Measurements from ENCODE around the gene PGK2.

DNA sequence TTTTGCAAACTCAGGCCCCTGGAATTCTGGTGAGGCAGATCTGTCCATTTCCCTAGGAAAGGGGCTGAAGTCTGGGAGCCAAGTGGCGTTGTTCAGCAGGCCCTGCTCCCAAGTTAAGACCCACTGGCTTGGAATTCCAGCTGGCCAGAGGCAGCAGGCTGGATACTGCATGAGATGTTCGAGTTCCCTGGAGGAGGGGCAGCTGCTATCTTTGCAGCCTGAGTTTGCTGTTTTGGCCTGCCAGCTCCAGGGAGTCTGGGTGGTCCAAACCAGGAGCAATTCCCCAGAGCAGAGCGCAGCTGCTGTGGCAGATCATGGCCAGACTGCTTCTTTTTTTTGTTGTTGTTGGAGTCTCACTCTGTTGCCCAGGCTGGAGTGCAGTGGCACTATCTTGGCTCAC, 18.2 kb upstream of the PGK2 start:
- no peak for TF ChIP-seq POLR2A (IDR thresholded peaks at IDR 0.05)
- TF ChIP-seq, protein P1, sequence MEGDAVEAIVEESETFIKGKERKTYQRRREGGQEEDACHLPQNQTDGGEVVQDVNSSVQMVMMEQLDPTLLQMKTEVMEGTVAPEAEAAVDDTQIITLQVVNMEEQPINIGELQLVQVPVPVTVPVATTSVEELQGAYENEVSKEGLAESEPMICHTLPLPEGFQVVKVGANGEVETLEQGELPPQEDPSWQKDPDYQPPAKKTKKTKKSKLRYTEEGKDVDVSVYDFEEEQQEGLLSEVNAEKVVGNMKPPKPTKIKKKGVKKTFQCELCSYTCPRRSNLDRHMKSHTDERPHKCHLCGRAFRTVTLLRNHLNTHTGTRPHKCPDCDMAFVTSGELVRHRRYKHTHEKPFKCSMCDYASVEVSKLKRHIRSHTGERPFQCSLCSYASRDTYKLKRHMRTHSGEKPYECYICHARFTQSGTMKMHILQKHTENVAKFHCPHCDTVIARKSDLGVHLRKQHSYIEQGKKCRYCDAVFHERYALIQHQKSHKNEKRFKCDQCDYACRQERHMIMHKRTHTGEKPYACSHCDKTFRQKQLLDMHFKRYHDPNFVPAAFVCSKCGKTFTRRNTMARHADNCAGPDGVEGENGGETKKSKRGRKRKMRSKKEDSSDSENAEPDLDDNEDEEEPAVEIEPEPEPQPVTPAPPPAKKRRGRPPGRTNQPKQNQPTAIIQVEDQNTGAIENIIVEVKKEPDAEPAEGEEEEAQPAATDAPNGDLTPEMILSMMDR (IDR thresholded peaks at IDR 0.05): no peak
- no peak for TF ChIP-seq POLR2AphosphoS5 (IDR thresholded peaks at IDR 0.05)

Measured in stomach (tissue), 4 donors.